K562 (cell line): Measurements from ENCODE around the gene MICU1. TPM values are rescaled to one million over a fixed set of nuclear protein-coding genes. Genes with fewer than 3 reads are reported as not detected.

Experiments
- ADNP ChIP-seq: fragments of 200-800 bp; sonication (Bioruptor generic); IDR thresholded peaks from 2 replicates; pipeline ENCODE4 v1.6.1; 2016; ENCODE audit warnings: missing genetic modification characterization, missing compliant biosample characterization
- CAMTA2 ChIP-seq: fragments of 250-450 bp; sonication (Bioruptor Pico); conservative IDR thresholded peaks from 2 replicates; pipeline ENCODE4 v1.5.1; 2022
- CTCF ChIP-seq, 3 experiments: IDR thresholded peaks in 2 of 3; conservative IDR thresholded peaks in 1 of 3; 2 replicates each; pipeline ENCODE4 v1.5.1; 2011 to 2012; ENCODE audit warnings: low read length in 3 of 3, mild to moderate bottlenecking in 3 of 3, control low read depth in 2 of 3, improper control_type of control experiment in 1 of 3, inconsistent platforms in 1 of 3, low read depth in 1 of 3, mixed read lengths in 1 of 3, moderate library complexity in 1 of 3; ENCODE audit not compliant: insufficient read depth in 2 of 3
- E2F5 ChIP-seq: sonication (generic); formaldehyde crosslinking; IDR thresholded peaks from 2 replicates; pipeline ENCODE4 v1.8.0; 2022; ENCODE audit warnings: mild to moderate bottlenecking, missing genetic modification reagents
- FOS ChIP-seq: IDR thresholded peaks from 3 replicates; pipeline ENCODE4 v1.6.1; 2011; ENCODE audit not compliant: insufficient read length; ENCODE audit errors: extremely low read depth
- GABPB2 ChIP-seq: fragments of 250-450 bp; sonication (Bioruptor Pico); conservative IDR thresholded peaks from 2 replicates; pipeline ENCODE4 v1.5.1; 2021; ENCODE audit warnings: mild to moderate bottlenecking
- HDGF ChIP-seq: fragments of 450-650 bp; IDR thresholded peaks from 2 replicates; pipeline ENCODE4 v1.6.1; 2016
- HIVEP1 ChIP-seq: fragments of 250-450 bp; sonication (Bioruptor Pico); IDR thresholded peaks from 2 replicates; pipeline ENCODE4 v1.4.0; 2020; ENCODE audit warnings: mild to moderate bottlenecking
- HMG20B ChIP-seq: fragments of 250-450 bp; sonication (Bioruptor Pico); IDR thresholded peaks from 2 replicates; pipeline ENCODE4 v1.5.0; 2021; ENCODE audit warnings: mild to moderate bottlenecking
- HOXB6 ChIP-seq: fragments of 250-450 bp; sonication (Bioruptor Pico); IDR thresholded peaks from 2 replicates; pipeline ENCODE4 v1.5.1; 2022; ENCODE audit warnings: mild to moderate bottlenecking, borderline replicate concordance
- KAT2B ChIP-seq: IDR thresholded peaks from one replicate; pipeline ENCODE4 v1.6.1; 2012; ENCODE audit warnings: low read depth, mild to moderate bottlenecking, control low read depth, inconsistent platforms, low read length, moderate library complexity
- L3MBTL2 ChIP-seq: fragments of 450-650 bp; IDR thresholded peaks from 2 replicates; pipeline ENCODE4 v1.6.1; 2016; ENCODE audit warnings: mild to moderate bottlenecking, moderate library complexity
- LEF1 ChIP-seq: fragments of 450-650 bp; IDR thresholded peaks from 2 replicates; pipeline ENCODE4 v1.6.1; 2016; ENCODE audit warnings: mild to moderate bottlenecking
- NFRKB ChIP-seq: fragments of 450-650 bp; IDR thresholded peaks from 2 replicates; pipeline ENCODE4 v1.6.1; 2016; ENCODE audit warnings: low read depth
- POLR3G ChIP-seq: IDR thresholded peaks from 2 replicates; pipeline ENCODE4 v1.6.1; 2011; ENCODE audit not compliant: insufficient read length, insufficient replicate concordance; ENCODE audit errors: extremely low read depth
- THAP12 ChIP-seq: fragments of 250-450 bp; sonication (Bioruptor Pico); IDR thresholded peaks from 2 replicates; pipeline ENCODE4 v1.9.0; 2021; ENCODE audit warnings: mild to moderate bottlenecking, inconsistent platforms
- ZBTB33 ChIP-seq: sonication (generic); formaldehyde crosslinking; IDR thresholded peaks from 2 replicates; pipeline ENCODE4 v1.8.1; 2023; ENCODE audit warnings: mild to moderate bottlenecking, missing genetic modification reagents
- ZBTB49 ChIP-seq: sonication (generic); formaldehyde crosslinking; IDR thresholded peaks from 2 replicates; pipeline ENCODE4 v1.8.0; 2022; ENCODE audit warnings: missing genetic modification reagents, mild to moderate bottlenecking, borderline replicate concordance
- ZNF121 ChIP-seq: sonication (generic); formaldehyde crosslinking; conservative IDR thresholded peaks from 2 replicates; pipeline ENCODE4 v1.8.0; 2022; ENCODE audit warnings: missing genetic modification reagents
- ZNF232 ChIP-seq: sonication (generic); formaldehyde crosslinking; IDR thresholded peaks from 2 replicates; pipeline ENCODE4 v1.8.0; 2022; ENCODE audit warnings: mild to moderate bottlenecking, missing genetic modification reagents
- polyA plus RNA-seq, 8 experiments: library from polyadenylated mRNA; depleted of rRNA in 4 of 8; stranded (reverse) in 5 of 8; unstranded in 3 of 8; fragments of >200 nt; fragmentation: Nextera tagmentation in 2 of 8; fragmentation: Illumina TruSeq in 1 of 8; extraction: Ambion mirVana in 2 of 8; extraction: Trizol in 1 of 8; gene quantifications; 2 replicates each; pipeline versions ENCODE4 v1.2.1 to v1.2.3, GENCODE V29; 2011 to 2014; ENCODE audit warnings: inconsistent platforms in 1 of 8, missing spikeins in 1 of 8
- total RNA-seq, 7 experiments: library from RNA; depleted of rRNA in 6 of 7; stranded (reverse); fragments of >200 nt in 6 of 7; fragmentation: Illumina TruSeq in 2 of 7; extraction: Trizol in 2 of 7; gene quantifications; 2 replicates each; pipeline versions ENCODE4 v1.2.1 to v1.2.3, GENCODE V29; 2011 to 2021; ENCODE audit warnings: low replicate concordance in 1 of 7

The MICU1 gene
- total and polyA plus RNA-seq, 9 of the 15 experiments (the other 6 are each of a cell fraction or from before 2014, with no cell fraction given), result 29.3 to 76.8 (median 48.4) TPM

GRCh38 chr10:72320676-72321247 is 305.1 kb downstream of the MICU1 start (continued):
- peak; percentile 80 for TF ChIP-seq THAP12 (CRISPR knock-in tag)
- TF ChIP-seq ADNP (tag), result no peak
- no peak for TF ChIP-seq ZBTB49
- peak; percentile 92 for TF ChIP-seq NFRKB
- TF ChIP-seq ZNF121 (CRISPR knock-in tag), result peak; percentile 30
- TF ChIP-seq ZBTB33 (CRISPR knock-in tag), result peak; percentile 92
- no peak for TF ChIP-seq GABPB2 (CRISPR knock-in tag)
- 0 out of 2 replicates have a peak, but pooled peaks have one; percentile 68 for TF ChIP-seq HOXB6 (CRISPR knock-in tag)
- TF ChIP-seq CTCF (IDR thresholded peaks at IDR 0.05 in 2 of 3, conservative IDR thresholded peaks at IDR 0.05 in 1 of 3; ENCODE audit: insufficient read depth in 2 of 3, low read depth in 1 of 3, low read length in 3 of 3), result no peak
- peak; percentile 78 for TF ChIP-seq L3MBTL2
- TF ChIP-seq ZNF232 (CRISPR knock-in tag), result no peak
- TF ChIP-seq FOS, result peak; percentile 76
- peak; percentile 36; the same call in 1 of the 2 replicates for TF ChIP-seq HIVEP1 (CRISPR knock-in tag)
- peak; percentile 49; the same call in 1 of the 2 replicates for TF ChIP-seq HDGF
- TF ChIP-seq POLR3G, result no peak
- TF ChIP-seq CAMTA2 (CRISPR knock-in tag), result no peak
- no peak for TF ChIP-seq E2F5 (CRISPR knock-in tag)
- TF ChIP-seq LEF1, result peak; percentile 99
- no peak for TF ChIP-seq HMG20B (CRISPR knock-in tag)
- no peak for TF ChIP-seq KAT2B
